Measurements from ENCODE around the gene ATPAF1.
"Not testable (repeated sequence)": the region's sequence is repeated elsewhere in the genome, so short reads cannot be mapped to it uniquely, and the experiment has no call there.

Gene ATPAF1

DNA sequence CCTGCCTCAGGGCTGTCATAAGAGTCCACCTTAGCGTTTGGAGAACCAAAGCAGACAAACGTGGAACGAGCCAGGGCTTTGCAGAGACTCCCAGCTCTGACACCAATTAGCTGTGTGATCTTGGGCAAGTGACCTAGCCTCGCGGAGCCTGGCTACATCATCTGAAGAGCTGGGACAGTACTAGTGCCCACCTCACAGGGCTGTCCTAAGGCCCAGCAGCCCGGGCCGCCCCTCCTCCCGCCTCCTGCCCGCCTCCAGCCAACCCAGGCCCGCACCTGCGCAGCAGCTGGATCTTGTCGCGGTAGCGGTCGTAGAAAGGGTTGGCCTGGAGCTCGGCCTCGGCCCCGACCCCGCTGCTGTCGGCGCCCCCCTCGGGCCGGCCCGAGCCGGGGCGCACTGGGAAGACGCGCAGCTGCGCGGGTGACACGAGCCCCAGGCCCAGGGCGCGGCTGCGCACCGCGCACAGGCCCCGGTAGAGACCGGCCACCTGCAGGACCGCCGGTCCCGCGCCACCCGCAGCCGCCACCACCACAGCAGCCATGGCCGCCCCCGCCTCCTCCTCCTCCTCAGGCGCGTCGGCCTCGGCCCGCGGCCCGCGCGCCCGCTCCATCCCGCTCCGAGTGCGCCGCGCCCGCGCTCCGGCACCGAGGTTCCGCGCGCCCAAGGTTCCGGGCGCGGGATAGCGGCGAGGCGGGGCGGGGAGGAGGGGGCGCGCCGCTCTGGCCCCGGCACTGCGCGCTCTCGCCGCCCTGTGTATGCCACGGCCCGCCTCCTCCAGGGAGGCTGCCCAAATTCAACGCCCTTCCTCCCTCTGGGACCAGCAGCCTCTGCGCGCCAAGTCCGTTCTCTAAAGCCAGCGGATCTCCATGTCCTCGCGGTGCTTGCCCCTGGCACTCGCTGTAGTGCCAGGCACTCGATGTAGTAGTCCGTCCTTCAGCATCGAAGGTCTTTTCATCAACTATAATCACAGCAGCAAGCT, at the start of gene ATPAF1:
ATPAF1 (minus strand) TSS at position 583 of the 979 bp plus-strand sequence; CDS start at position 541, 42 bp downstream.
- DNase-seq: no peak

DNA sequence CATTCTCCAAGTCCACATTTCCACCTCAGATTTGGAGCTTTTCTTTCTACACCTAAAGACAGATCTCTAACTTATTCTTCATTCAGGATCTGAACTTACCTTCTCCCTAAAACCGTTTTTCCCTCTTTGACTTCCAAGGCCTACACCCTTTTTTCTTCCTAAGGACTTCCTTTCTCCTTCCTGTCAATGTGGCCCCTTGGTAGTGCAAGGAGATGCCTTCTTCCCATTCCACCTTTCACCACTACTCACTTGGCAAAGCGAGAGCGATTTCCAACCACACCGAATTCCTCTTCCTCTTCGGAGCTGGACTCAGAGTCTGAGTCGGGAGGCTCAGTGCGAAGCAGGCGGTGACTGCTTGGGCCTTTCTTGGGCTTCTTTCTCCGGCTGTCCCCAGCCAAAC, 49.5 kb upstream of the ATPAF1 start:
- DNase-seq: no peak

DNA sequence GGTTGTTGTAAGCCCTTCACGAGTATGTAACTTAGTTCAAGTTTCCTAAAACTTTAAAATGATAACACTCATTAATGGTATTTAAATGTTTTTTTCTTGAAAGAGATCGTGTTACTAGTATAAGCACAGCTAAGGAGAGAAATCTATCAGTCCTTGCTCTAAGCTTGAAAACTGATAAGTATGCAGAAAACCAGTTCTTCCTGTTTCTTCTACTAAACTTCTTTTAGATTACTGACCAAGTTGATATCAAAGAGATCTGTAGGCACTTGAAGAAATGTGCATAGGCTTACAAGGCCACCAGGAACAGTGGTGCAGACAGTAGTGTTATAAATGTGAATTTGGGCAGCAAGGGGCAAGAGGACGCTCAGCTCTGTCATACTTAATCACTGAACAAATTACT, 46.8 kb upstream of the ATPAF1 start:
- no peak for DNase-seq

GRCh38 chr1:46708121-46708520, 40.0 kb upstream of the ATPAF1 start:
- DNase-seq: no peak

DNA sequence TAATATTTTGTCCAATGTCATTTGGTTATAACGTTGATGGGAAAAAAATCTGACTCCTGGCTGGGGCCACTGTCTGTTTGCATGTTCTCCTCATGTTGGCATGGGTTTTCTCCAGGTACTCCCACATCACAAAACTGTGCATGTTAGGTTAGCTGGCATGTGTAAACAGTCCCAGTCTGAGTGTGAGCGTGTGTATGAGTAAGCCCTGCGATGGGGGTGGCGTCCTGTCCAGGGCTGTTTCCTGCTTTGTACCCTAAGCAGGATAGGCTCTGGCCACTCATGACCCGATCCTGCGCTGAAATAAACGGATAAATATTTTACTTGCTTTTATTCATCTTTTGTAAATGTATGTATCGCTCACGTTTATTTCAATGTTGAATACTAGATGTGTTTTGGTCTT, 37.2 kb upstream of the ATPAF1 start:
- DNase-seq: no peak

GRCh38 chr1:46703927-46704641, 35.9 kb upstream of the ATPAF1 start:
- no peak for DNase-seq

- peak; percentile 17 for DNase-seq
These were observed 31.5 kb upstream of the ATPAF1 start for GRCh38 chr1:46699666-46700065.

DNA sequence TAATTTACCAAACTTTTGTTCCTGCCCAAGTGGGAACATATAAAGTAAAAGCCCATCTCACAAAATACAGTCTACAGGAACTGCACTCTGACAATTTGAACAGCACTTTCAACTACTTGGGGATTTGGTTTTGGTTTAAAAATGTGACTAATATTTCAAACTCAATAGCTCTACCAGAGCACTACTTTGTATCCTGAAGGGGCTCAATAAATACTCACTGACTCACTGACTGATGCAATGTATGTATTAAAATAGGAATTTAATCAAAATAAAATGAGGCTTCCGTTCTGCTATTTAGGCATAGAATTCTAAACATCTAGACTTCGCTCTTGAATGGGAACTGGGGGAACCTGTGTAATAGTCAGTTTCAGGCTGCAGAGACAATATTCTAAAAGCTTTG, 28.9 kb upstream of the ATPAF1 start:
- DNase-seq: no peak

GRCh38 chr1:46694676-46695075, 26.5 kb upstream of the ATPAF1 start:
- DNase-seq: not testable (repeated sequence)

- no peak for DNase-seq
These were observed 24.9 kb upstream of the ATPAF1 start for GRCh38 chr1:46692811-46693770.

DNA sequence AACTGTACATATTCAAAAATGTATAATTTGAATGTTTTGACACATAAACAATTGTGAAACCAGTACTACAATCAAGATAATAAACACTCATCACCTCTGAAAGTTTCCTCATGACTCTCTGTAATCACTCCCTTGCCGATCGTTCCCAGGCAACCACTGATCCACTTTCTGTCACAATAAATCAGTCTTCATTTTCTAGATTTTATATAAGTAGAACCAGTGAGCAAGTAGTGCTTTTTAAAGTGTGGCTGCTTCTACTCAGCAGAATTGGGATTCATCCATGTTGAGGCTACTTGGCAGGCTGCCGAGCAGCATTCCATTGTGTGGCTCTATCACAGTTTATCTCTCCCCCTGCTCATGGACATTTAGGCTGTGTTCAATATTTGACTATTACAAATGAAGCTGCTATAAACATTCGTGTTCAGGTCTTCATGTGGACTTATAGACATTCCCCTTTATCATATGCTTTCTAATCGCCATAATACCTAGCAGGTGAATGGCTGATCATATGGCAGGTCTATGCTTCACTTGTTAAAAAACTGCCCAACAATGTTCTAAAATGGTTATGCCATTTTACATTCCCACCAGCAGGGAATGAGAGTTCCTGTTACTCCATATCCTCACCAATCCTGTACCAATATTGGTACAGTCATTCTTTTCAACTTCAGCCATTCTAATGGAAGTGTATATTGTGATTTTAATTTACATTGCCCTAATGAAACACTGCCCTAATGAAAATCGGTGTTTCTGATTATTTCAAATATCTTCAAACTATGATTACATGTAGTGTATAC, 24.0 kb upstream of the ATPAF1 start:
- no peak for DNase-seq

DNA sequence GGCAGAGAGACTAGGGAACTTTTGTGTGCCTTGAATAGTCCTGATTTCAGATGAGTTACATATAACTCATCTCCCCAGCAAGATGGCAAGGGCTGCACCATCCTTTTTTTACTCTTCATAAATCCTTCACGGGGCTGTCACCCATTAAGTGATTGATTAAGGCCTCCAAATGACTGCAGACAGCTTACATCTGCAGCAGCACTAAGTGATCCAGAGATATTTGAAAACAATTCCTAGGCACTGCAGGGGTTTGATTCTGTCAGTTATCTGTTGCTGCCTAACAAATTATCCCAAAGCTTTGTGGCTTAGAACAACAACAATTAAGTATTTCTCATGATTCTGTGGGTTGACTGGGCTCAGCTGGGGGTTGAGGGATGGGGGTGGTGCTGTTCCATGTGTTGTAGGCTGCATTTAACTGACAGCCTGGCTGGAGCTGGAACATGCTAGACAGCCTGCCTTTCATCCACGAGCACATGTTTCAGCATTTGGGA, 22.8 kb upstream of the ATPAF1 start:
- no peak for DNase-seq

- no peak for DNase-seq
These were observed 21.7 kb upstream of the ATPAF1 start for GRCh38 chr1:46689897-46690296.

DNA sequence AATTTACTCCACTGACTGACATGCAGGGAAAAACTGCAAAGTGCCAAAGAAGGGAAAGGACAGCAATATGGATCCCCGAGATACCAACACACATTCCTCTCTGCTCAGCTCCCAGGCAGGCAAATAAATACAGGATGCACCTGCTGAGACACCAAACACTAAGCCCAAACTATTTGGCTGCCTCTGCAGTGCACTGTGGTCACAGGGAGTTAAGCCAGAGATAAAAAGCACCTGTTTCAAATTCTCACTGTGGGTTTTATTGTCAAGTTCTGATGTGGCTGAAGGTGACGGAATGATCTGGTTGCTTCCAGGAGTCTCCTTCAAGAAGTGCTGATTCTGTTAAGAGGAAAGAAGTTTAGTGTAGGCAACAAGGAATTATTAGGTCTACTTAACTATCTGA, 21.2 kb upstream of the ATPAF1 start:
- no peak for DNase-seq

DNA sequence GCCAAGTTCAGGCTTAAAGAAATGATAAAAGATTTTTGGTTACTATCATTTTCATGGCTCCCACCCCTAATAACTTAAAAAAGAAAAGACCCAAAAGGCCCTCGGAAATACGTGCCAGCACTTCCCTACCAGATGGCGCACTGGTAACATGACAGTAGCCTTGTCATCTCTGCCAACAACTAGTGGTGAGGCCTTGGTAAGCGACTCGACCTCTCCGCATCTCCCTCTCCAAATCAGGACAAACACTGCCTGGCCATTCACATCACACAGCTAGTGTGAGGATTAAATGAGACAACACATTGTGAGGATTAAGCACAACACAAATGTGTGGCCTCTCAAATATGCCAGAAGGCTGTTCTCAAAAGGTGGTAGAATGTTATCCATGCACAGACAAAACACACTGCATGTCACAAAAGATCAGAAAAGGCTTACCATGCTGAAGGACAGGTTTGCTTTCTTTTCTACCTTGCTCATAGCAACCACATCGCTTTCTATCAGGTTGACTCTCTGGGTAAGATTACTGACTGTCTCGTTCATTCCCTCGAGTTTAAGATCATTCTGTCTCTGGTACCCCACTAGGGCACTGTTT, 19.9 kb upstream of the ATPAF1 start:
- no peak for DNase-seq

- DNase-seq: peak; percentile 5
These were observed 19.0 kb upstream of the ATPAF1 start for GRCh38 chr1:46687093-46687659.

DNA sequence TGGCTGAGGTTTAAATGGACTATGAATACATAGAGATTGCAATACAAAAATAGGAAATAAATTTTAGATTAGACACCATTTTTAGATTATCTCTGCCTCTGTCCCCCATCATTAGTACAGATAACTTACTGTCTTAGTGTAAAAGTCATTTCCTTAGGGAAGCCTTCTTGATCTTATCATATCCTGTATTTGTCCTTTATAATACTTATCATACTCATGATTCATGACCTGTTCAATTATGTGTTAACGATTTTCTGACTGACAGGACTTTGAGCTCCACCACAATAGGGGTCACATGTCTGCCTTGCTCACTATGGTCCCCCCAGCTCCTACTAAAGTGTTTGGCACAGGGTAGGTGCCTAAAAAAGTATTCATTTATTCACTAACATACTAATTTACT, 18.1 kb upstream of the ATPAF1 start:
- DNase-seq: no peak

DNA sequence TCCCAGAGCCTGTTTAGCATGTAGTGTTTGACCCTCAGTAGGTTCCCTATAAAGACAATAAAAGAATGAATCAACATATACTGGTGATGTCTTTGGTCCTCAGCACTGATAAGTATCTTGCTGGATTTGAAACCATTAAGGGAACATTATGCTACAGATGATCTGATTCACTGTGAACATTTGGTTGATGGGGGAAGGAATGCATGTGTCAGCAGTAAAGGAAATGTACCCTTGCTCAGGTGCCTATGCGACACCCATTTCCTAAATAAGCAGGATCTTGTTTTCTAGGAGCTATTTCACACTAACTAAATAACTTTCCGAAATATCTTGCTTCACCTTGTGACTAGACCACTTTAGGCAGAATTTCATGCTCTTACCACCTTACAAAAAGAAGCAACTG, 16.5 kb upstream of the ATPAF1 start:
- no peak for DNase-seq

DNA sequence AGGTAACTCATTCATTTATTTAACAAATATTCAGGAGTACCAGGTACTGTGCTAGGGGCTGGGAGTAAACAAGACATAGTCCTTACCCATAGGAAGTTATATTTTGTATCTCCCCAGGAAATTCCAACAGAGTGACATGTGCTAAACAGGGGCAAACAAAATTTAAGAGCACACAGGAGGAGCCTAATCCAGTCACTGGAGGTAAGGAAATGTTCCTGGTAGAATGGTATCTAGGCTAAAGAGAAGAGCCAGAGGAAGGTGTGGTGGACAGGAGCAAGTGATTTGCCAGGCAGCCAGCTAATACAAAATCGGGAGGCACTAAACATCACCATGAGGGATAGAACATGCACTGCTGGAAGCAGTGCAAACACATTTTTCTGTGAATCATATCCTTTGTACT, 13.9 kb upstream of the ATPAF1 start:
- DNase-seq: no peak

GRCh38 chr1:46681333-46682034, 13.3 kb upstream of the ATPAF1 start:
- DNase-seq: no peak
